Duodenal mucosa (tissue), 2 donors: ENCODE data around the gene PLIN3.
A peak's percentile ranks its signal among the peaks of the same experiment; 100 is the strongest.
"Not testable (repeated sequence)": the region's sequence is repeated elsewhere in the genome, so short reads cannot be mapped to it uniquely, and the experiment has no call there.

ENCODE experiments used
- H3K27ac ChIP-seq: one replicate; pipeline ENCODE4 v1.7.0; 2013; ENCODE audit warnings: low read depth, low read length
- H3K27me3 ChIP-seq, 2 donors: one replicate each; pipeline ENCODE4 v1.7.0; 2013; ENCODE audit warnings: low read length in 2 of 2, control low read depth in 1 of 2; ENCODE audit not compliant: insufficient read depth in 2 of 2, control insufficient read depth in 1 of 2
- H3K36me3 ChIP-seq, 2 donors: one replicate each; pipeline ENCODE4 v1.7.0; 2013; ENCODE audit warnings: low read length in 2 of 2, control low read depth in 1 of 2; ENCODE audit not compliant: insufficient read depth in 2 of 2, control insufficient read depth in 1 of 2
- H3K4me1 ChIP-seq, 2 donors: one replicate each; pipeline ENCODE4 v1.7.0; 2013; ENCODE audit warnings: low read length in 2 of 2, control low read depth in 1 of 2; ENCODE audit not compliant: insufficient read depth in 2 of 2, control insufficient read depth in 1 of 2
- H3K4me3 ChIP-seq, 2 donors: one replicate each; pipeline ENCODE4 v1.7.0; 2013; ENCODE audit warnings: low read length in 2 of 2, low read depth in 1 of 2
- H3K9ac ChIP-seq, 2 donors: one replicate each; pipeline ENCODE4 v1.7.0; 2013; ENCODE audit warnings: low read length in 2 of 2, low read depth in 1 of 2
- H3K9me3 ChIP-seq, 2 donors: one replicate each; pipeline ENCODE4 v1.7.0; 2013; ENCODE audit warnings: low read length in 2 of 2, control low read depth in 1 of 2; ENCODE audit not compliant: control insufficient read depth in 1 of 2

The PLIN3 gene

GRCh38 chr19:4830768-4831265, 36.6 kb downstream of the PLIN3 start:
- H3K36me3 ChIP-seq = peaks cover 0 to 5% of the 10 kb centered on the region in 2 donors
- H3K27me3 ChIP-seq = no peaks in the 10 kb centered on the region
- H3K9ac ChIP-seq = peak overlapping the region; percentile 94 to 95
- H3K9me3 ChIP-seq = no peaks in the 10 kb centered on the region
- peak overlapping the region; percentile 89 to 92 for H3K4me3 ChIP-seq
- peak overlapping the region; percentile 95 for H3K27ac ChIP-seq
- H3K4me1 ChIP-seq = peaks cover 9 to 28% of the 10 kb centered on the region in 2 donors

- Histone ChIP-seq H3K4me3 (peak overlapping the region; percentile 89 to 92), H3K27me3 (no peaks in the 10 kb centered on the region), H3K4me1 (peaks cover 9 to 28% of the 10 kb centered on the region in 2 donors), H3K27ac (no peak overlapping the region), H3K9me3 (no peaks in the 10 kb centered on the region), H3K9ac (peak overlapping the region; percentile 94 to 95), H3K36me3 (peaks cover 0 to 5% of the 10 kb centered on the region in 2 donors)
These were observed 37.1 kb downstream of the PLIN3 start for GRCh38 chr19:4830332-4830731.

DNA sequence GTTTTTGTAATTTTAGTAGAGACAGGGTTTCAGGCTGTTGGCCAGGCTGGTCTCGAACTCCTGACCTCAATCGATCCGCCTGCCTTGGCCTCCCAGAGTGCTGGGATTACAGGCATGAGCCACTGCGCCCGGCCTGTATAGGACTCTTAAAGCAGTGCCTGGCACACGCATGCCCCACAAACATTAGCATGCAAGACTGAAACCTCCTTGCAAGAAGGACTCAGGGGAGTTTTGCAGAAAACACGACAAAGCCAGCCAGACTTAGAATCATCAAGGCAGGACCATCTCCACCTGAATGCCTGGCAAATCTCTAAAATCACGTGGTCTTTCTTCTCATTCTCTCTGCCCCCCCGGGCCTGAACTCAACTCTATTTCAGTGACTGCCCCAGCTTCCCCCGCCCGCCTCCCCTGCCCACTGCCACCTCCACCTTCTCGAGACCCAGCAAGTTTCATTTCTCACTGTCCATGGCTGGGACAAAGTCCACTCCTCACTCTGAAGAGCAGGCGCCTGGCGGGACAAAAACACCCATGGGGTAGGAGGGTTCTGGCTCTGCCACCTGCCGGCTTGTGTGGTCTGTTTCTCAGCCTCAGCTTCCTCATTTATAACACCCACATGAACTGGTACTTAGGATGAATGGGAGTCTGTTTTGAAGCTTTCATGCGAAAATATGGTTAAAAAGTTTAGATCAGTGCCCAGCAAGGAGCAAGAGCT, 38.3 kb downstream of the PLIN3 start:
- Histone ChIP-seq H3K27me3 (no peaks in the 10 kb centered on the region), H3K4me1 (peaks cover 9 to 28% of the 10 kb centered on the region in 2 donors), H3K4me3 (peak overlapping the region; percentile 43 to 52), H3K36me3 (peaks cover 0 to 5% of the 10 kb centered on the region in 2 donors), H3K27ac (no peak overlapping the region), H3K9me3 (no peaks in the 10 kb centered on the region), H3K9ac (peak overlapping the region in 1 of 2 donors; percentile 18)

GRCh38 chr19:4823577-4823976, 43.9 kb downstream of the PLIN3 start:
- no peak overlapping the region for H3K4me3 ChIP-seq
- H3K36me3 ChIP-seq = peaks cover 0 to 16% of the 10 kb centered on the region in 2 donors
- H3K27me3 ChIP-seq = no peaks in the 10 kb centered on the region
- H3K9ac ChIP-seq = no peak overlapping the region
- no peaks in the 10 kb centered on the region for H3K9me3 ChIP-seq
- H3K4me1 ChIP-seq = peaks cover 0 to 9% of the 10 kb centered on the region in 2 donors
- H3K27ac ChIP-seq = no peak overlapping the region

DNA sequence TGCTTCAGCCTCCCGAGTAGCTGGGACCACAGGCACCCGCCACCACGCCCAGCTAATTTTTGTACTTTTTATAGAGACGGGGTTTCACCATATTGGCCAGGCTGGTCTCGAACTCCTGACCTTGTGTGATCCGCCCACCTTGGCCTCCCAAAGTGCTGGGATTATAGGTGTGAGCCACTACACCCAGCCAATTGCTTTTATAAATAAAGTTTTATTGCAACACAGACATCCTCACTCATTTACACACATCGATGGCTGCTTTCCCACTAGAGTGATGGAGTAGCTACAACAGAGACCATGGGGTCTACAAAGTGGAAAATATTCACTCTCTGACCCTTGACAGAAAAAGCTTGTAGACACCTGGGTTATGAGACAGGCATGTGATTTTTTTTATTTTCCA, 45.1 kb downstream of the PLIN3 start:
- H3K9me3 ChIP-seq, H3K27ac ChIP-seq, H3K4me3 ChIP-seq, H3K9ac ChIP-seq, H3K27me3 ChIP-seq, H3K4me1 ChIP-seq: not testable (repeated sequence)
- peaks cover 0 to 29% of the 10 kb centered on the region in 2 donors for H3K36me3 ChIP-seq

DNA sequence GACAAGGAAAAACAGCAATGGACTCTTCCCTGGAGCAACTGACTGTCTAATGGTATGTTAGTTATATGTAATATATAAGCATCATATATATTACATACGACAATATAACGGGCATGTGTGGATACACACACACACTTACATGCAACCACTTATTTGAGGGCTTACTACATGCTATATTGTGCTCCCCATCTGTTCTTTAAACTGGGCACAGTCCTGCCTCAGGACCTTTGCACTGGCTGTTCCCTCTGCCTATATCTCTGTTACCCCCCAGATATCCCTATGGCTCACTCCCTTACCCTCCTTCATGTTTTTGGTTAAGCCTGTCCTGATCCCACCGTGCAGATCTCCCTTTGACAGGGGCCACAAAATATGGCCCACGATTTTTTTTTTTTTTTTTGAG, 46.2 kb downstream of the PLIN3 start:
- Histone ChIP-seq H3K4me1 (no peaks in the 10 kb centered on the region), H3K9ac (no peak overlapping the region), H3K4me3 (no peak overlapping the region), H3K9me3 (no peaks in the 10 kb centered on the region), H3K36me3 (peaks cover 0 to 33% of the 10 kb centered on the region in 2 donors), H3K27me3 (no peaks in the 10 kb centered on the region), H3K27ac (no peak overlapping the region)

DNA sequence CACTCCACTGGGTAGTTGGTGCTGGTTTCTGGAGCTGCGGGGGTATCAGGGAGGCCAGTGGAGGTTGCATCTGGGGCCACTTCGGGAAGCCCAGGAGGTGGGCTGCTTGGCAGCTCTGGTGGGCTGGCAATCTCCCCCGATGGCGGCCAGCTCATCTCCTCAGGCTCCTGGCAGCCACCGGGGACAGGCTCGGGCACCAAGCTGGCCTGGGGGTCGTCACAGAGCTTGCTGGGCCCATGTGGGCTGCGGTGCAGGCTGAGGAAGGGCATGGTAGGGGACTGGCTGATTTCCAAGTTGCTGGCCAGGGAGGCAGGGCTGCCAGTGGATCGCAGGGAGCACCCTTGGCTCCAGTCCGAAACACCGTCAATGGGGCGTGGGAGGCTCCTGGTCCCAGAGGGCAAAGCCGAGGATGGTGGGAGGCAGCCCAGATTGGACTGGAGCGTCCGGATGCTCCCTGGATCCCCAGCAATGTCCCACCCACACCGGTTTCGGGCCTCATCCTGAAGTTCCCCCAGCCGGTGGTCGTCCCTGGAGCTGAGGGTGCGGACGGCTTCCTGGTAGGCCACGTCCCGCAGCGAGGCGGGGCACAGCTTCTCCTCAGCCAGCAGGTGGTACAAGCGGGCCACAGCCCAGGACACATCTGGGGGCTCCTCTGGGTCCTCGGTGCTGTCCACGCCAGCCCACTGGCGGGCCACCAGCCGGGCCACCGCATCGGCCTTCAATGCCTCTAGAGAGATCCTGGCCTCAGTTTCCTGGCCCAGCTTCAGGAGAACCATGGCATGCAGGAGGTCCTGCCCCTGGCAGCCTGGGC, 49.8 kb downstream of the PLIN3 start:
- Histone ChIP-seq H3K4me1 (peaks cover 9 to 11% of the 10 kb centered on the region in 2 donors), H3K27me3 (no peaks in the 10 kb centered on the region), H3K4me3 (no peak overlapping the region), H3K9ac (no peak overlapping the region), H3K9me3 (no peaks in the 10 kb centered on the region), H3K36me3 (peaks cover 0 to 30% of the 10 kb centered on the region in 2 donors), H3K27ac (no peak overlapping the region)

GRCh38 chr19:4816950-4817278, 50.6 kb downstream of the PLIN3 start:
- no peak overlapping the region for H3K27ac ChIP-seq
- H3K9ac ChIP-seq = no peak overlapping the region
- H3K4me1 ChIP-seq = peaks cover 9 to 13% of the 10 kb centered on the region in 2 donors
- H3K9me3 ChIP-seq = no peaks in the 10 kb centered on the region
- H3K27me3 ChIP-seq = no peaks in the 10 kb centered on the region
- peaks cover 0 to 30% of the 10 kb centered on the region in 2 donors for H3K36me3 ChIP-seq
- H3K4me3 ChIP-seq = no peak overlapping the region

DNA sequence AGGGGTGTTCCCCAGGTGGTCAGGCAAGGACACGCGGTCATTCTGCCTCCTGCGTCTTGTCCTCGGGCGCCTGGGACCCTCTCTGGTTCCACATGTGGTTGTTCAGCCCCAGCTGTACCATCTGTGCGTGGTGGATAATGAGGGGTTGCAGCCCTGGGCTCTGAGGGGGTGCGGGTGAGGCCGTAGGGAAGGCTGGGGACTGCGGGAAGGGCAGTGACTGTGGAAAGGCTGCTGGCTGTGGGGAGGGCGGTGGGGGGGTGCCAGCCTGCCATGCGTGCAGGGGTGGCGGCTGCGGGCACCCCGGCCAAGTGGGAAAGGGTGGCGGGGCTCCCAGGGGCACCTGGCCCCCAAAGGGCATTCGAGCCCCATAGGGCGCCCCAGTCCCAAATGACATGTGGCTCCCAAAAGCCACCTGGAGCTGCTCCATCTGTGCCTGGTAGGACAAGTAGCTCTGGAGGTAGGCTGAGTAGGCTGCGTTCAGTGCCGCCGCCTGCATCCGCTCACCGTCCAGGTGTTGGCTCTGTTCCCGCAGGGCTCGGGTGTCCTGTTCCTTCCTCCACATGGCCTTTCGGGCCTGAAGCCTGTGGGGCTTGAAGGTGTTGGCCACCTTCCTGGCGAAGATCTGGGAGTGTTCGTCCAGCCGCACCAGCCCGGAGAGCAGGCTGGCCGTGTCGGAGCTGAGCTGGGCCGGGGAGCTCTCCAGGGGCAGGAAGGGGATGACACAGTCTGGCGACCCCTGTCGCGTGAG, 51.1 kb downstream of the PLIN3 start:
- H3K27me3 ChIP-seq = no peaks in the 10 kb centered on the region
- H3K4me3 ChIP-seq = peak overlapping the region in 1 of 2 donors; percentile 15
- no peak overlapping the region for H3K27ac ChIP-seq
- H3K36me3 ChIP-seq = peaks cover 0 to 30% of the 10 kb centered on the region in 2 donors
- no peaks in the 10 kb centered on the region for H3K9me3 ChIP-seq
- no peak overlapping the region for H3K9ac ChIP-seq
- H3K4me1 ChIP-seq = peaks cover 9 to 13% of the 10 kb centered on the region in 2 donors
